Astrocyte (in vitro differentiated cells and primary cell): ENCODE measurements around the gene PAF1. TPM values are rescaled to one million over a fixed set of nuclear protein-coding genes. Genes with fewer than 3 reads are reported as not detected.

Experiments
- DNase-seq: peaks from one replicate; pipeline ENCODE4 v3.0.0-alpha.2; 2010; ENCODE audit warnings: low read depth
- FAIRE-seq: peaks from 2 replicates; lab custom pipeline; 2011; peaks lifted over from hg19 to GRCh38; lab: Jason Lieb, UNC
- H2AFZ ChIP-seq: 2 replicates; pipeline ENCODE4 v1.6.0; 2012; ENCODE audit warnings: low read depth, low read length, inconsistent platforms
- H3K27ac ChIP-seq: 2 replicates; pipeline ENCODE4 v1.5.1; 2011; ENCODE audit warnings: low read depth, low read length, inconsistent platforms
- H3K27me3 ChIP-seq: 2 replicates; pipeline ENCODE4 v1.6.0; 2011; ENCODE audit warnings: low read length, inconsistent platforms; ENCODE audit not compliant: insufficient read depth
- H3K36me3 ChIP-seq: 2 replicates; pipeline ENCODE4 v1.5.1; 2011; ENCODE audit warnings: low read length, inconsistent platforms; ENCODE audit not compliant: insufficient read depth
- H3K4me1 ChIP-seq: 2 replicates; pipeline ENCODE4 v1.5.1; 2011; ENCODE audit warnings: low read length, inconsistent platforms; ENCODE audit not compliant: insufficient read depth
- H3K4me2 ChIP-seq: 2 replicates; pipeline ENCODE4 v1.6.0; 2012; ENCODE audit warnings: low read length, inconsistent platforms
- H3K4me3 ChIP-seq: 2 replicates; pipeline ENCODE4 v1.5.1; 2011; ENCODE audit warnings: low read depth, mild to moderate bottlenecking, low read length, inconsistent platforms; ENCODE audit not compliant: insufficient read depth
- H3K79me2 ChIP-seq: 2 replicates; pipeline ENCODE4 v1.6.0; 2012; ENCODE audit warnings: mild to moderate bottlenecking, low read length, inconsistent platforms; ENCODE audit not compliant: insufficient read depth
- H3K9ac ChIP-seq: 2 replicates; pipeline ENCODE4 v1.6.0; 2012; ENCODE audit warnings: mild to moderate bottlenecking, low read length, inconsistent platforms
- H3K9me3 ChIP-seq: 2 replicates; pipeline ENCODE4 v1.5.1; 2012; ENCODE audit warnings: low read depth, mild to moderate bottlenecking, low read length, inconsistent platforms; ENCODE audit not compliant: insufficient read depth
- H4K20me1 ChIP-seq: 2 replicates; pipeline ENCODE4 v1.6.0; 2012; ENCODE audit warnings: low read length, inconsistent platforms; ENCODE audit not compliant: insufficient read depth
- H3K27ac Mint-ChIP-seq: one replicate; pipeline ENCODE4 v1.8.0; 2021; ENCODE audit warnings: mild to moderate bottlenecking, mixed read lengths; ENCODE audit not compliant: unreplicated experiment
- H3K27me3 Mint-ChIP-seq: one replicate; pipeline ENCODE4 v1.8.0; 2021; ENCODE audit warnings: low read depth, mixed read lengths; ENCODE audit not compliant: unreplicated experiment
- H3K36me3 Mint-ChIP-seq: one replicate; pipeline ENCODE4 v1.8.0; 2021; ENCODE audit warnings: low read depth, mixed read lengths; ENCODE audit not compliant: unreplicated experiment
- H3K4me1 Mint-ChIP-seq: one replicate; pipeline ENCODE4 v1.8.0; 2021; ENCODE audit warnings: low read depth, mixed read lengths; ENCODE audit not compliant: unreplicated experiment
- H3K4me3 Mint-ChIP-seq: one replicate; pipeline ENCODE4 v1.8.0; 2021; ENCODE audit warnings: mild to moderate bottlenecking, moderate library complexity, mixed read lengths; ENCODE audit not compliant: unreplicated experiment
- H3K9me3 Mint-ChIP-seq: one replicate; pipeline ENCODE4 v1.8.0; 2021; ENCODE audit warnings: mild to moderate bottlenecking, mixed read lengths; ENCODE audit not compliant: unreplicated experiment
- EZH2 ChIP-seq: IDR thresholded peaks from 2 replicates; pipeline ENCODE4 v1.6.1; 2012; ENCODE audit warnings: mild to moderate bottlenecking, low read length, inconsistent platforms; ENCODE audit not compliant: insufficient read depth
- total RNA-seq: library from RNA; stranded (reverse); gene quantifications from 2 replicates; pipeline ENCODE4 v1.2.1, GENCODE V29; 2021
- TF ChIP-seq, protein P1 (sequence below): IDR thresholded peaks from 2 replicates; pipeline ENCODE4 v1.5.1; 2011; ENCODE audit warnings: low read depth, mild to moderate bottlenecking, inconsistent platforms, low read length, moderate library complexity; ENCODE audit not compliant: insufficient read depth

Gene PAF1
- total RNA-seq, 1 donor from 2014 or later: 43.2 TPM

DNA sequence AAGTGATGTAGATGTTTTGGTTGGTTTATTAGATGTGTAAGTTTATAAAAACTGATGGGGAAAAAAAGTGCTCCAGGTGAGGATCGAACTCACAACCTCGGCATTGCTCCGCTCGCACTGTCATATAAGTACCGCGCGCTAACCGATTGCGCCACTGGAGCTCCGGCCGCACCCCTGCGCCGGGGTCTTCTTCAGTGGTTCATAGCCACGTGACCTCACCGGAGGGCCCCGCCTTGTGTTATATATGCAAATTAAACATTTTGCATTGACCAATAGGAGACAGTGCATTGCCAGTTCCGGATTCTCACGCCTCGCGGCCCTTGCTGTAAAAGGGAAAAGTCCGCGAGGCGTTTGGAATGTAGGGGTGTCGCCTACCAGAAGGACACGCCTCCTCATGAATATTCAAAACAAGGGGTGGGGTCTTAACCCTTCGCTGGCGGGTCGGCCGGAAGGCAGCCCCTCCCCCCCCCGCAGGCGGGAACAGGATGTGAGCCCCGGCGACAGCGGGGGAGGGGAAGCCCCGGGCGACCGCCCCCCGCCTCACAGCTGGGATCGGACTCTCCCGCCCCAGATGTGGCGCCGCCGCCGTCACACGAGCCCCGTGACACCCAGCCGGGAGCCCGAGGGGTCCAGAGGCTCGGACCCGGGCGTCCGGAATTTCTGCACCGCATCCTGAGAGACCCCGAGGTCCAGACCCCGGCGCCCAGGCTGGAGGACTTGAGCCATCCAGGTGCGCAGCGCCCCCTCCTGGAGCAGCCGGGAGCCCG lies 21.4 kb upstream of the PAF1 start, which contains the start of gene PLEKHG2:
Gene PLEKHG2 (plus strand): TSS at position 570 of the 767 bp plus-strand sequence. CDS start 1,418 bp downstream, outside the sequence.
- H3K9ac ChIP-seq: peak within 1 kb of the TSS; percentile 97
- no peaks in the 10 kb centered on the region for H3K9me3 ChIP-seq
- TF ChIP-seq EZH2: no peak
- TF ChIP-seq, protein P1, sequence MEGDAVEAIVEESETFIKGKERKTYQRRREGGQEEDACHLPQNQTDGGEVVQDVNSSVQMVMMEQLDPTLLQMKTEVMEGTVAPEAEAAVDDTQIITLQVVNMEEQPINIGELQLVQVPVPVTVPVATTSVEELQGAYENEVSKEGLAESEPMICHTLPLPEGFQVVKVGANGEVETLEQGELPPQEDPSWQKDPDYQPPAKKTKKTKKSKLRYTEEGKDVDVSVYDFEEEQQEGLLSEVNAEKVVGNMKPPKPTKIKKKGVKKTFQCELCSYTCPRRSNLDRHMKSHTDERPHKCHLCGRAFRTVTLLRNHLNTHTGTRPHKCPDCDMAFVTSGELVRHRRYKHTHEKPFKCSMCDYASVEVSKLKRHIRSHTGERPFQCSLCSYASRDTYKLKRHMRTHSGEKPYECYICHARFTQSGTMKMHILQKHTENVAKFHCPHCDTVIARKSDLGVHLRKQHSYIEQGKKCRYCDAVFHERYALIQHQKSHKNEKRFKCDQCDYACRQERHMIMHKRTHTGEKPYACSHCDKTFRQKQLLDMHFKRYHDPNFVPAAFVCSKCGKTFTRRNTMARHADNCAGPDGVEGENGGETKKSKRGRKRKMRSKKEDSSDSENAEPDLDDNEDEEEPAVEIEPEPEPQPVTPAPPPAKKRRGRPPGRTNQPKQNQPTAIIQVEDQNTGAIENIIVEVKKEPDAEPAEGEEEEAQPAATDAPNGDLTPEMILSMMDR: peak; percentile 36
- Mint-ChIP-seq H3K36me3 (peaks cover 5% of the 10 kb centered on the region), H3K4me1 (peaks cover 32% of the 10 kb centered on the region), H3K4me3 (peak within 1 kb of the TSS; percentile 90), H3K9me3 (no peaks in the 10 kb centered on the region), H3K27me3 (no peaks in the 10 kb centered on the region), H3K27ac (peak within 1 kb of the TSS; percentile 69)
- H3K4me1 ChIP-seq: peaks cover 51% of the 10 kb centered on the region
- peak within 1 kb of the TSS; percentile 97 for H3K27ac ChIP-seq
- no peaks in the 10 kb centered on the region for H3K27me3 ChIP-seq
- DNase-seq (peak; percentile 98), FAIRE-seq (peak; percentile 81)
- peak within 1 kb of the TSS; percentile 27 for H2AFZ ChIP-seq
- peak within 1 kb of the TSS; percentile 83 for H3K4me3 ChIP-seq
- peak within 1 kb of the TSS; percentile 97 for H3K4me2 ChIP-seq
- H3K36me3 ChIP-seq: peaks cover 4% of the 10 kb centered on the region
- H4K20me1 ChIP-seq: peaks cover 52% of the 10 kb centered on the region
- peaks cover 70% of the 10 kb centered on the region for H3K79me2 ChIP-seq

DNA sequence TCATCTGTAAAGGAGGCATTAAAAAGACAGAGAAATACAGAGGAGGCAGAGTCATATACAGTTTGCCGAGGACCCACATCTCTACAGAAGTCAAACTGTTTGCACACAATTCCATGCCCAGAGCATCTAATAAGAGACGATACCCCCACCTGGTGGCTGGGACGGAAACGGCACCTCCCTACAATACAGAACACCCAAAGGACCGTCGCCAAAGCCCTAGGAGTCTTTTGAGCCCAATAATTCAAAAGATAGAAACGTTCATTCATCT lies 20.9 kb upstream of the PAF1 start:
- Histone ChIP-seq H3K4me2 (peak overlapping the region; percentile 96), H3K9me3 (no peaks in the 10 kb centered on the region), H2AFZ (no peak overlapping the region), H3K9ac (peak overlapping the region; percentile 90), H3K36me3 (peaks cover 4% of the 10 kb centered on the region), H4K20me1 (peaks cover 52% of the 10 kb centered on the region), H3K79me2 (peaks cover 70% of the 10 kb centered on the region), H3K4me1 (peaks cover 51% of the 10 kb centered on the region), H3K27me3 (no peaks in the 10 kb centered on the region), H3K27ac (peak overlapping the region; percentile 97), H3K4me3 (peak overlapping the region; percentile 18)
- Mint-ChIP-seq H3K4me3 (peak overlapping the region; percentile 90), H3K4me1 (peaks cover 32% of the 10 kb centered on the region), H3K27me3 (no peaks in the 10 kb centered on the region), H3K9me3 (no peaks in the 10 kb centered on the region), H3K27ac (peak overlapping the region; percentile 43), H3K36me3 (peaks cover 5% of the 10 kb centered on the region)
- TF ChIP-seq EZH2: no peak
- TF ChIP-seq, protein P1: peak; percentile 97
- peak; percentile 74 for DNase-seq
- FAIRE-seq: peak; percentile 37
